VCaP (cell line): ENCODE data around the gene PRR35.

Experiments used
- H3K27ac ChIP-seq: fragments of 450-650 bp; 2 replicates; pipeline ENCODE4 v1.5.1; 2017
- TF ChIP-seq, protein P1 (sequence below): fragments of 450-650 bp; conservative IDR thresholded peaks from 2 replicates; pipeline ENCODE4 v1.5.1; 2017; ENCODE audit warnings: mild to moderate bottlenecking, moderate library complexity

The PRR35 gene

GRCh38 chr16:560204-560700 is at the start of gene PRR35:
TSS of gene PRR35 (plus strand) at chr16:560394. CDS start at chr16:563295, 2,901 bp downstream.
- no peak within 1 kb of the TSS for H3K27ac ChIP-seq
- TF ChIP-seq, protein P1, sequence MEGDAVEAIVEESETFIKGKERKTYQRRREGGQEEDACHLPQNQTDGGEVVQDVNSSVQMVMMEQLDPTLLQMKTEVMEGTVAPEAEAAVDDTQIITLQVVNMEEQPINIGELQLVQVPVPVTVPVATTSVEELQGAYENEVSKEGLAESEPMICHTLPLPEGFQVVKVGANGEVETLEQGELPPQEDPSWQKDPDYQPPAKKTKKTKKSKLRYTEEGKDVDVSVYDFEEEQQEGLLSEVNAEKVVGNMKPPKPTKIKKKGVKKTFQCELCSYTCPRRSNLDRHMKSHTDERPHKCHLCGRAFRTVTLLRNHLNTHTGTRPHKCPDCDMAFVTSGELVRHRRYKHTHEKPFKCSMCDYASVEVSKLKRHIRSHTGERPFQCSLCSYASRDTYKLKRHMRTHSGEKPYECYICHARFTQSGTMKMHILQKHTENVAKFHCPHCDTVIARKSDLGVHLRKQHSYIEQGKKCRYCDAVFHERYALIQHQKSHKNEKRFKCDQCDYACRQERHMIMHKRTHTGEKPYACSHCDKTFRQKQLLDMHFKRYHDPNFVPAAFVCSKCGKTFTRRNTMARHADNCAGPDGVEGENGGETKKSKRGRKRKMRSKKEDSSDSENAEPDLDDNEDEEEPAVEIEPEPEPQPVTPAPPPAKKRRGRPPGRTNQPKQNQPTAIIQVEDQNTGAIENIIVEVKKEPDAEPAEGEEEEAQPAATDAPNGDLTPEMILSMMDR = no peak

DNA sequence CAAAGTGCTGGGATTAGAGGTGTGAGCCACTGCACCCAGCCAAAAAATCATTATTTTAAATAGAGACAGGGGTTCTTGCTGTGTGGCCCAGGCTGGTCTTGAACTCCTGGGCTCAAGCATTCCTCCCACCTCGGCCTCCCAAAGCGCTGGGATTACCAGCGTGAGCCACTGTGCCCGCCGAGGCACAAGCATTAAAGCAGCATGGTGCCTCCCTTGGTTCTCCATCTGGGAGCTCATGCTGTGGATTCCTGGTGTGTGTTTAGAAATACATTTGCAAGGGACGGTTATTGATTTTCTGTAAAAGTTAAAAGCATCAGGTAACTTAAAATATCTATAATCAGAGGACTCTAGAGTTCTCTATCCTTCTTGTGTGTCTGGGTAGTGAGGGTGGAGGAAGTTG is 47.4 kb upstream of the PRR35 start:
- no peak overlapping the region for H3K27ac ChIP-seq
- TF ChIP-seq, protein P1 = no peak

GRCh38 chr16:513950-514349 is 46.2 kb upstream of the PRR35 start:
- no peak overlapping the region for H3K27ac ChIP-seq
- TF ChIP-seq, protein P1 = no peak

GRCh38 chr16:515175-515938 is 44.8 kb upstream of the PRR35 start:
- no peak overlapping the region for H3K27ac ChIP-seq
- TF ChIP-seq, protein P1 = no peak

- no peak overlapping the region for H3K27ac ChIP-seq
Observed at GRCh38 chr16:515939-516226, 44.3 kb upstream of the PRR35 start.

GRCh38 chr16:516301-516700 is 43.9 kb upstream of the PRR35 start:
- no peak overlapping the region for H3K27ac ChIP-seq
- TF ChIP-seq, protein P1 = no peak

More at GRCh38 chr16:515939-516226, 44.3 kb upstream of the PRR35 start:
- TF ChIP-seq, protein P1 = no peak

GRCh38 chr16:518858-519257 is 41.3 kb upstream of the PRR35 start:
- no peak overlapping the region for H3K27ac ChIP-seq
- TF ChIP-seq, protein P1 = no peak
